HTERT RPE-1 (cell line): ENCODE measurements around the gene TCFL5.

Experiments
- in situ Hi-C: fragments of 300-500 bp; cut with MboI; formaldehyde crosslinking; loops from 4 replicates; pipeline ENCODE4 v1.14.3; 2020; ENCODE audit warnings: low sequenced_read_pairs

Gene TCFL5

GRCh38 chr20:62814060-62814708, 47.4 kb downstream of the TCFL5 start:
- in situ Hi-C loops: no loop called here

DNA sequence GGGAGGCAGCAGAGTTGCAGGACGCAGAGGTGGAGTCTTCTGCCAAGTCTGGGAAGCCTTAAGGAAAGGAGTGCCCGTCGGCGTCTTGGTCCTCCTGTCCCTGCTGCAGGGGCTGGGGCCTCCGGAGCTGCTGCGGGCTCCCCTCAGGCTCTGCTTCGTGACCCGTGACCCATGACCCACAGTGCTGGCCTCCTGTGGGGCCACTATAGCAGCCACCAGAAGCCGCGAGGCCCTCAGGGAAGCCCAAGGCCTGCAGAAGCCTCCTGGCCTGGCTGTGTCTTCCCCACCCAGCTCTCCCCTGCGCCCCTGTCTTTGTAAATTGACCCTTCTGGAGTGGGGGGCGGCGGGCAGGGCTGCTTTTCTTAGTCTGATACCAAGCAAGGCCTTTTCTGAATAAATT, 48.0 kb downstream of the TCFL5 start:
- in situ Hi-C loops: no loop called here

DNA sequence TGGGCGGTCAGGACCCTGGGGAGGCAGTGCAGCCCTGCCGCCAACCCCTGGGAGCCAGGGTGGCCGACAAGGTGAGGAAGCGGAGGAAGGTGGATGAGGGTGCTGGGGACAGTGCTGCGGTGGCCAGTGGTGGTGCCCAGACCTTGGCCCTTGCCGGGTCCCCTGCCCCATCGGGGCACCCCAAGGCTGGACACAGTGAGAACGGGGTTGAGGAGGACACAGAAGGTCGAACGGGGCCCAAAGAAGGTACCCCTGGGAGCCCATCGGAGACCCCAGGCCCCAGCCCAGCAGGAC, 48.8 kb downstream of the TCFL5 start:
- in situ Hi-C loops: no loop called here

GRCh38 chr20:62812181-62812906, 49.3 kb downstream of the TCFL5 start:
- in situ Hi-C loops: no loop called here

- in situ Hi-C loops: no loop called here
Observed at GRCh38 chr20:62811720-62812119, 49.9 kb downstream of the TCFL5 start.

GRCh38 chr20:62811320-62811719, 50.3 kb downstream of the TCFL5 start:
- in situ Hi-C loops: no loop called here

- in situ Hi-C loops: no loop called here
Observed at GRCh38 chr20:62809530-62810428, 51.8 kb downstream of the TCFL5 start.

DNA sequence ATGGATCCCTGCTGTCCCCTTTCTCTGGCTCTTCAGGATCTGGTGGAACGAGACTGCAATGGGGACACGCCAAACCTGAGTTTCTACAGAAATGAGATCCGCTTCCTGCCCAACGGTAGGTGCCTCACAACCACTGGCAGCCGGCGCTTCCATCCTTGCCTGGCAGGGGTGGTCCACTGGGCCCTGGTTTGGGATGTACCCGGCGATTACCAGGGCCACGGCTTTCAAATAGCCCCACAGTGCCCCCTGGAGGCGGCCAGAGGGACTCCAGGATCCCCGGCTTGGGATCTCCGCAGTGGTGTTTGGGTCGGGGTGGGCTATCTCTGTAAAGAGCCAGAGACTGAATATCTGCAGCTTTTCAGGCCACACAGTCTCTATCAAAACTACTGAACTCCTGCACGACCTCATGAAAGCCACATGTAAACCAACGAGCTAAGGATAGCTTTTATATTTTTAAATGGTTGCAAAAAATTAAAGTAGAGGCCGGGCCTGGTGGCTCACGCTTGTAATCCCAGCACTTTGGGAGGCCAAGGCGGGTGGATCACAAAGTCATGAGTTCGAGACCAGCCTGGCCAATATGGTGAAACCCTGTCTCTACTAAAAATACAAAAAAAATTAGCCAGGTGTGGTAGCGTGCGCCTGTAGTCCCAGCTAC, 53.3 kb downstream of the TCFL5 start:
- in situ Hi-C loops: no loop called here

DNA sequence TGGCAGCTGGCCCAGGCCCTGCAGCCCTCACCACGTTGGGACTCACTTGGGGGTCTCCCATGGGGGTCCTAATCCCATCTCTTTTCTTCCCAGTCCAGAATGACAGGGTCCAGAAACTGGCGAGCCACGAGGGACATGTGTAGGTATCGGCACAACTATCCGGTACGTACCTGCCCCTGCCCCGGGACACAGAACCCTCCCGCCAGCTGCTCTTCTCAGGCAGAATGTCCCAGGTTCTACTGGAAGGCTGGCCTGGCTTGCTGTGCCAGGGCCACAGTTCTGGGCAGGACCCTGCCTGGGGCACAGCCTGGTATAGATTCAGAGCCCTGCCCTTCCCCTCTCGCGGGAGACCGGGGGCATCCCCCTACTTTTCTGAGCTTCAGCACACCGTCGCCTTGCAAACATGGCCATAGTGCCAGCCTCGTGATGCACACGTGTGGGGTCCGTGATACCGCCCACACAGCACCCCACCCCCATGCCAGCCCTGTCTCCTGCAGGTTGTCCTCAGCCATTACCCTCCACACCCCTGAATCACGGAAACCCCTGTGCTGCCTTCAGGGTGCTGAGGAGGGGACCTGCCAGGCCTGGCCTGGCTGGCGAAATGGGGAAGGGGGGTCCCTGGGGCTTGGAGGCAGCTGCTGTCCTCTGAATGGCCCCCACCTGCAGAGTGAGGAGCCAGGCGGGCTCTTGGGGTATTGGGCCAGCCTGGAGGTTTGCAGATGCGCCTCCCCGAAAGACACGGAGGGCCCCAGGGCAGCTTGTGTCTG, 54.0 kb downstream of the TCFL5 start:
- in situ Hi-C loops: no loop called here

DNA sequence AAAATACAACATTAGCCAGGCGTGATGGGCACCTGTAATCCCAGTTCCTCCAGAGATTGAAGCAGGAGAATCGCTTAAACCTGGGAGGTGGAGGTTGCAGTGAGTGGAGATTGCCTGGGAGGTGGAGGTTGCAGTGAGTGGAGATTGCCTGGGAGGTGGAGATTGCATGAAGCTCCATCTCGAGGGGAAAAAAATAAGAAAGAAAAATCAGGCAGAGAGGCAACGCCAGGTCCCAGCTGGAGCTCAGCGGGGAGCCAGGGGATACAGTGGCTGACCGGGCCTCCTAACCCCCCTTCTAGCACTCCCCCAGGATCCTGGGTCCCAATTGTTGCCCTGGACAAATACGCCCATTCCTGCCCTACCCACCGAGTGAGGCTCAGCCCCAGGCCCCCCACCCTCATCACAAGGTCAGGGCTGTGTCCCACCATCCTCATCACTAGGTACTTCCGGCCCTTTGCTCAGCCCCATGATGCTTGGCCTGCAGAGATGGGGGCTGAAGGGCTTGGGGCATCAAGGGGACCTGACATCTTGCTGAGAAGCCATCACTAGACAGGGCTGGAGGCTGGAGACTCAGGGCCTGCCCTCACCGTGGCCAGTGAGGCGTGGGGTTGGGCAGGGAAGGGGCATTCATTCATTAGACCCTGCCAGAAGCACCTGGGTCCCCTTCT, 55.1 kb downstream of the TCFL5 start:
- in situ Hi-C loops: no loop called here

GRCh38 chr20:62805711-62806382, 55.8 kb downstream of the TCFL5 start:
- in situ Hi-C loops: no loop called here

GRCh38 chr20:62805155-62805710, 56.4 kb downstream of the TCFL5 start:
- in situ Hi-C loops: no loop called here

DNA sequence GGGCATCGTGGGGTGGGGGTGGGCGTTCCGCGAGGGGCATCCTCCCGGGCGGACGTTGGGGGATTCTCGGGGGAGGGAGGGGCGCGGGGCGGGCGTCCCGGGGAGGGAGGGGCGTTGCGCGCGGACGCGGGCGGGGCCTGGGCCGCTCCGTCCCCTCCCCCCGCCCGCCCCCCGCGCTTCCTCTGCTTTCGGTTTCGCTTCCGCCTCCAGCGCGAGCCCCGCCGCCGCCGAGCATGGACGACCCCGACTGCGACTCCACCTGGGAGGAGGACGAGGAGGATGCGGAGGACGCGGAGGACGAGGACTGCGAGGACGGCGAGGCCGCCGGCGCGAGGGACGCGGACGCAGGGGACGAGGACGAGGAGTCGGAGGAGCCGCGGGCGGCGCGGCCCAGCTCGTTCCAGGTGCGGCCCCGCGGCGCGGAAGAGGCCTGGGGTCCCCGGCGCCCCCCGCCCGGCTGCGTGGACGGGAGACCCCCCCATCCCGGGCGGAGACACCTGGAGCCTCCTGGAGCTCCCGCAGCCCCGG, 56.9 kb downstream of the TCFL5 start, which contains the start of gene OGFR:
OGFR (plus strand) TSS at position 209 of the 528 bp plus-strand sequence; CDS start at position 234, 25 bp downstream.
- in situ Hi-C loops: no loop called here

GRCh38 chr20:62804021-62804626, 57.5 kb downstream of the TCFL5 start:
- in situ Hi-C loops: no loop called here

DNA sequence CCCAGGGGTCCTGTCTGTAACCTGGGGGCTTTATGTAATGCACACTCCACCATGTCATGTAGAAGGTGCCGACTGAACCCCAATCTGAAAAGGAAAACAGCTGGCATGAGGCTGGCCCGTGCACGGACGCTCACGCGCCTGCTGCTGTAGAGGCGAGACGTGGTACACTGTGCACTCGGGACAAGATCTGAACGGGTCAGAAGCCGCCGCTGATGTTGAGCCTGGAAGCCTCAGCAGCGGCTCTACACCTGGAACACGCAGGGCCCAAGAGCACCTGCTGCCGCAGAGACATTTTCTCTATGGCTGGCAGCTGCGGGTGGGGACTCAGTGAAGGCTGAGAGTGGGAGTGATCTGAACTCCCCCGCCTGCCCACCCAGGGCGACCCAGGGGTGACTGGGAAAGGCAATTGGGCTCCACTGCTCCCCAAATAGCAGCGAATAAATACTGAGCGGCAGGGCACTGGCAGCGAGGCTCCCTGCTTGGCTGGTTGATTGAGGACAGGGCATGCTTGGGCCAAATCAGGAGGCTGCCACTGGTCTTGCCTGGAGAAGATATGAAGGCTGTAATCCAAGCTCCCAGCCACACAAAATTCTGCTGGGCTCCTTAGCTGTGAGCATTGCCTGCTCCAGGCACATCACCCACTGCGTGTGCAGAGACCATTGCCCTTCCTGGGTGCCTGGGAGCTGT, 59.5 kb downstream of the TCFL5 start:
- in situ Hi-C loops: no loop called here

DNA sequence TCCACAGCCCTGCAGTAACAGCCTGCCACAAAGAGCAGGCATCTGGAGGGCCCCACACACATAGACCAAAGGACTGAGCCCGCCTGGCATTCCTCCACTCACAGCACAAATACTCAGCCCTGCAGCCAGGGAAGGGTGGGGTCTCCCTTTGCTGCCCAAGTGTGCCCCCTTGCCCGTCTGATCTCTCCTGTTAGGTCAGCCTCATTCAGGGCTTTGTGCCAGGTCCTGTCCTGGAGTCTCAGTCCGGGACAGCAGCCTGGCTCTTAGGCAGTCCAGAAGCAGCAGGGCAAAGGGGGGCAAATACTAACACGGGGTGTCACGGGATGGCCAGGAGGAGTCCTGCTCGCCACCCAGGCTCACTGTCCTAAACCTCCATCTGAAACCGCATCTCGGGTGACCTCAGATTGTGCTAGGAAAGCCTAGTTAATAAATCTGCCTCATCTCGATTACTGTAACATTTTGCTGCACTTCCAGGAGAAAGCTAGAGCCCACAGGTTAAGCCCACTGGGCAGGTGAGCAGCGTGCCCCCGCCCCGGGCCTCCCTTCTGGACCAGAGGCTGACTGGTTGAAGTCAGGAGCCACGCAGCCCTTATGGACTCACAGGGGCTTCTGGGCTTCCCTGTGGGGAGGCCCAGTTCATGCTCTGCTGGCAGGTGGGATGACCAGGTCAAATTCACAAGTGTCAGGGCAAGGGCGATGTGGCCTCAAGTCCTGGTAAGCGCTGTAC, 60.2 kb downstream of the TCFL5 start:
- in situ Hi-C loops: no loop called here
